NCI-H774 (cell line): ENCODE data around the gene FOXA1.
A peak's percentile ranks its signal among the peaks of the same experiment; 100 is the strongest.
"Not testable (repeated sequence)": the region's sequence is repeated elsewhere in the genome, so short reads cannot be mapped to it uniquely, and the experiment has no call there.

Experiments
- DNase-seq: peaks from one replicate; lab custom pipeline; 2025; lab: John Stamatoyannopoulos, UW

FOXA1 gene

DNA sequence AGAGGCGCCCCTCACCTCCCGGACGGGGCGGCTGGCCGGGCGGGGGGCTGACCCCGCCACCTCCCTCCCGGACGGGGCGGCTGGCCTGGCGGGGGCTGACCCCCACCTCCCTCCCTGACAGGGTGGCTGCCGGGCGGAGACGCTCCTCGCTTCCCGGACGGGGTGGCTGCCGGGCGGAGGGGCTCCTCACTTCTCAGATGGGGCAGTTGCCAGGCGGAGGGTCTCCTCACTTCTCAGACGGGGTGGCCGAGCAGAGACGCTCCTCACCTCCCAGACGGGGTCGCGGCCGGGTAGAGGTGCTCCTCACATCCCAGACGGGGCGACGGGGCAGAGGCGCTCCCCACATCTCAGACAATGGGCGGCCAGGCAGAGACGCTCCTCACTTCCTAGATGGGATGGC lies 39.5 kb downstream of the FOXA1 start:
- DNase-seq: not testable (repeated sequence)

GRCh38 chr14:37553935-37554550 lies 41.0 kb downstream of the FOXA1 start:
- DNase-seq: no peak

- no peak for DNase-seq
These were observed 43.9 kb downstream of the FOXA1 start for GRCh38 chr14:37551119-37551518.

DNA sequence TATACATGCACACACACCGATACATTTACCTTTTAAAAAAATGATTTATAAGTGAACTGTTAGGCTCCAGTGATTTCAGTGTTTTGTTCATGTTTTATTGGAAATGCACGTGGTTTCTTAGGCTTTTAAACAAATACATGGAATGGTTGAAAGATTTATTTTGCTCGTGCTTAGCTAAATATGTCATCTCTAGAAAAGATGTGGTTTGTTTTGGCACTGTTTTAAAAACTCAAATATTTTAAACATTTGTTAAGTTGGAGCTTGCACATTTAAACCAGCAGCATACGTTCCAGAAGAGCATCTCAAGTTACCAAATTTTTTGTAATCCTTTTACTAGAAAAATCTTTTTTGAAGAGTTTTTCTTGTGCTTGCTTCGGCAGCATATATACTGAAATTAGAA lies 44.5 kb downstream of the FOXA1 start:
- no peak for DNase-seq

DNA sequence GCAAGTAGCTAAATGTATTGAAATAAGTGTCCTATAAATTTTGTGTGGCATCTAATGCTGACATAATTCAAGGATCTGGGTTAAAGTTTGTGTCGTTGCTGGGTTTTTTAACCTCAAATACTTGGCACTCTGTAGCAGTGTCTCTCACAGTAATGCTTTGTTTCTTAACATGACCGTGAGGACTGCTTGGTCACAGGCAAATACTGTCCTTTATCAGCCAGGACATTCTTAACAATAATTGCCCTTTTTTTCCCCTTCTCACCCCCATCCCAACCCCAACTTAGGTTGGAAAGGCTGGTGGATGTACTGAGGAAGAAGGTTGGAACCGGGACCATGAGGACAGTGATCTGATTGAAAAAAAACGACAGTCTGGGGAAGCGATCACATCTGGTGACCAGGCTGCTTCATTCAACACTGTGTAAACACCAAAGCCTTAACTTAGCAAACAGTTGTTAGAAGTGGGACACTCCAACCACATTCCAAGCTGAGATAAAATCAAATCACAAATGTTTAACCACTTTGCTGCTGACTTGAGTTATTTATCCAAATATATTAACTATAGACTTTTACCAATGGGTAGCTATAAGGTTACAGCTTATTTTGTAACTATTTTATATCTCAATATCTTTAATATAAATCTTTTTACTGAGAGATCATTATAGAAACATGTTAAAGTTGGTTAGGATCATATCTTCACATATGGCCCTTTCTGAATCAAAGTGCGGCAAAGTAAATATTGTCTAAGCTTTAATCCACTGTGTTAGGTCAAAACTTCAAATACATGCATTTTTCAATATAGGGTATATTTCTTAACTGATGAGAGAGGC lies 48.2 kb downstream of the FOXA1 start:
- peak; percentile 81 for DNase-seq

DNA sequence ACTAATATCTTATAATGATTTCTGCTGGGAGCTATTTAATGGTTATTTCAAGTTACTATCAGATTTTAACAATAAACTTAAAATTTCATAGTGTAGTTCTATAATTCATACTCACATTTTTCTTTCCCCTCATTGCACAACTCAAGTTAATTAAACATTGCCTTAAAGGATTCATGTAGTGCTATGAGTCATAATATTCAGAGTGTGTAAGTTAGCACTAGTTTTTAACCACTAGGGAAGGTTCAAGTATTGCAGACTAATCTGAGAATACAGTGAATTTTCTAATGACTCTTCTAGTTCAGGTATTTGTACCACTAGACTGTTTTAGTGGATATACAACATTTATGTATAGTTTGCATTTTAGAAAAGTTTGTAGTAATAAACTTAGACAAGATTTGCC lies 49.9 kb downstream of the FOXA1 start:
- no peak for DNase-seq

GRCh38 chr14:37544407-37544806 lies 50.6 kb downstream of the FOXA1 start:
- no peak for DNase-seq

DNA sequence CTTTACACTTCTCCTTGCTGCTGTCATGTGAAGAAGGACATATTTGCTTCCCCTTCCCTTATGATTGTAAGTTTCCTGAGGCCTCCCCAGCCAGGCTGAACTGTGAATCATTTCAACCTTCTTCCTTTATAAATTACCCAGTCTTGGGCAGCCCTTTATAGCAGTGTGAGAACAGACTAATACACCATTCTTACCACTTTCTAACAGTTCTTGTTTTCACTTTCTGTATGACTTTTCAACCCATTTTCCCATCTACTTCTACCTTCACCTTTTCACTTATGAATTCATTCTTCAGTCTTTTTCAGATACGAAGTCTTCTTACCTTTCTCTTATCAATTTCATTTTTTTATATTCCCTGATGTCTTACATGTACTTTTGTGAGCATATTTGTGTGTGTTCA lies 55.1 kb downstream of the FOXA1 start:
- no peak for DNase-seq
